ENCODE measurements around the gene TOMM6.
A peak's percentile ranks its signal among the peaks of the same experiment; 100 is the strongest.

TOMM6 gene

DNA sequence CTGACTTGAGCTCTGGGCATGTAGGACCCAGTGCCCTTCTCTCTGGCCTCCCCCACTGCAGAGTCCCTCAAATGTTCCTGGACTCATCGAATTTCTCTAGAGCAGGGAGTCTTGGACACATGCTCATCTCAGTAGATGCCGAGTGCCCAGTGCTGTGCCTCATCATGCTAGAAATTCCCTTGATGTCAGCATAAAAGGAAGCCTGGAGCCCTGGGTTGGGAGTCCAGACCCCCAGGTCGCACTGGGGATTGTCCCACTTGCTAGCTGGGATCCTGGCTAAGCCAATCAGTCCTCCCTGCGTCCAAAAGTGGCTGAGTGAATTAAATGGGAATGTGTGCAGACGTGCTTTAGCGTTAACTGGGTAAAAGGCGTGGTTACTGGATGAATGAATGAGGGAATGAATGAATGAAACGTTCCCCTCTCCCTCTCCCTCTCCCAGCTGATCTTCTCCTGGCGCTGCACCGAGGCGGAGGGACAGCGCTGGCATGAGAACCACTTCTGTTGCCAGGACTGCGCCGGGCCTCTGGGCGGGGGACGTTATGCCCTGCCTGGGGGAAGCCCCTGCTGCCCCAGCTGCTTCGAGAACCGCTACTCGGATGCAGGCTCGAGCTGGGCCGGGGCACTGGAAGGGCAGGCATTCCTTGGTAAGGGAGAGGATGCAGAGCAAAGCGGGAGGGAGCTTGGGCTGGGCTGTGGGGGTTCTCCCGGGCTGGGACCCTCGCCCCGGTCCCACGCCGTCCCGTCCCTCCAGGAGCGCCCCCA is 1.6 kb upstream of the TOMM6 start:
- DNase-seq: no peak

- DNase-seq: peak; percentile 67
Measured at GRCh38 chr6:41786451-41787218, 859 bp upstream of the TOMM6 start.

DNA sequence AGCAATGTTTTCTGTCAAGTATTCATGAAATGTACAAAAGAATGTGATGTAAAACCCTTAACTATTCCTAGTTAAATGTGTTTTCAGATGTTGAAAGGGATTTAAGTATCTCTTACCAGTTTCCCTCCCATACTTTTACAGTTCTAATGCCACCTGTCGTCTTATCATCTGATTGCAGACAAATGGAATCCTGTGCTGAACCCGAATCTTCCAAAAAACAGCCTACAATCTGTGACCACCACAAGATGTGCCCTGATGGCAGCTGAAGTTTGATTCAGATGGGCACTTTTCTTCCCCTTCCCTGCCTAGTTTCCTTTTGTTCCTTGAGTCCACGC is 1.9 kb downstream of the TOMM6 start:
- no peak for DNase-seq

GRCh38 chr6:41790045-41790444 is 2.6 kb downstream of the TOMM6 start:
- peak; percentile 80 for DNase-seq

- no peak for DNase-seq
Measured at GRCh38 chr6:41791305-41791704, 3.8 kb downstream of the TOMM6 start.

GRCh38 chr6:41791984-41792383 is 4.5 kb downstream of the TOMM6 start:
- no peak for DNase-seq

GRCh38 chr6:41796474-41796873 is 9.0 kb downstream of the TOMM6 start:
- DNase-seq: no peak

GRCh38 chr6:41798901-41799558 is 11.5 kb downstream of the TOMM6 start:
- DNase-seq: no peak

GRCh38 chr6:41799559-41799911 is 12.0 kb downstream of the TOMM6 start:
- no peak for DNase-seq

DNA sequence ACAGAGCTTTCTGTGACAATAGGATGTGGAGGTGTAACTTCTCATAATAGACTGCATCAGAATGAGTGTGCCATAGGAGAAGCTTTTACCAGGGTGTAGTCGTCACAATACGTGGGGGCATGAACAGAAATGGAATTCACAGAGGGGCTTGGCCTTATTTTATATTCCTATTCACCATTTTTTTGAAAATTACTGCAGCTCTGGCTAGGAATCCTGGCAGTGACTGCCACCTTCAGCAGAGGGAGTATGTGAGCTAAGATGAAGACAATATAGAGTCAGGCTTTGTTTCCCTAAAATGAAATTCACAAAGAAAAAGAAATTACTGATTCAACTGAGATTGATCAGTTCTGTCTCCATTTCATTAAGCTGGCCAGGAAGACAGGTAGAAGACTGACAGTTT is 13.9 kb downstream of the TOMM6 start:
- peak; percentile 7 for DNase-seq

DNA sequence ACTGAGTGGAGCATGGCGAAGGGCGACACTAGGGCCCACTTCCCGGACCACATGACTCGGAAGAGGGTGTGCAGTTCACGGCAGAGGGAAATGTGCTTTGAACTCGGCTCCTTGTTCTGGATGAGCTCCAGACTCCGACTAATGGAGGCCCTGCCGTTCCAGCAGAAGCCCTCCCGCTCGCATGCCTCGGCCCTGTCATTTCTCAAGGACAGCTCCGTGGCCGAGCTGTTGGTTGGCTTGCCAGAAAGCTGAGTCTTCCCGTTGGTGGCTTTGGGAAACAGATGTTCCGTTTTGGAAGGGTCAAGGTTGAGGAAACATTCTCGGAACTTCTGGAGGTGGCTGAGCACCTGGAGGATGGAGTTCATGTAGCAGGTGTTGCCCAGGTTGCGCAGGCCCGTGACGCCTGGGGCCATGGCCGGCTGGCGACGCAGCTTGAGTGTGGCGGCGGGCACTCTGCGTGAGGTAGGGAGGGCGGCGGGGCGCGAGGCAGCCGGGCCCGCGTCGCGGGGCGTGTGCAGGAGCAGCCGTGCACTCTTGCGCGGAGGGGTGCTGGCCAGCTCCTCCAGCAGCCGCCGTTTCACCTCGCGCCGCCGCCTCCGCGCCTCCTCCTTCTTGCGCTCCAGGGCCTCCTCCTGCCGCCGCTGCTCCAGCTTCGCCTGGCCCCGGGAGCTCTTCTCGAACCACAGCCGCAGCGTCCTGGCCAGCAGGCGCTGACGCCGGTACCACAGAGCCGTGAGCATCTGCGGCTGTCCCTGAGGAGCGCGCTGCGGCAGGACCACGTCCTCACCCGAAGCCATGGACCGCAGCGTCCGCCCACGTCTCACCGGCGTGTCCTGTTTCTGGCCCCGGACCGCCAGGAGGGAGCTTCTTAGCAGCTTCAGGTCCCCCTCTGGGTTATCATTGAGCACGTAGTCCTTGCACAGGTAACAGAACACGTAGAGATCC is 18.6 kb downstream of the TOMM6 start:
- DNase-seq: no peak

DNA sequence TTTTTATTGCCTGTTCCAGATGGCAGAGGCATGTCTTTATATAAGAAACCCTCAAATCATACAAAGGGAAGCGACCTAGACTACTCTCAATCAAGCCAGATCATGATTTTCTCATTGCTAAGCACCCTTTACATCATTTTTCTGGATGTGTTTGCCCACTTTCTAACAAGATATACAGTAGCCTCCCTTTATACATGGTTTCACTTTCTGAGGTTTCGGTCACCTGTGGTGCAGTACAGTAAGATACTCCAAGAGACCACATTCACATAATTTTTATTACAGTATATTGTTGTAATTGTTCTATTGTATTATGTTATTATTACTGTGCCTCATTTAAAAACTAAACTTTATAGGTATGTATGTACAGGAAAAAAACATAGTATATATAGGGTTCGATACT is 23.6 kb downstream of the TOMM6 start:
- no peak for DNase-seq

GRCh38 chr6:41811946-41812345 is 24.5 kb downstream of the TOMM6 start:
- DNase-seq: peak; percentile 71

GRCh38 chr6:41813469-41813868 is 26.0 kb downstream of the TOMM6 start:
- no peak for DNase-seq

GRCh38 chr6:41813956-41814355 is 26.5 kb downstream of the TOMM6 start:
- DNase-seq: no peak

- no peak for DNase-seq
Measured at GRCh38 chr6:41814629-41815028, 27.1 kb downstream of the TOMM6 start.

- DNase-seq: no peak
Measured at GRCh38 chr6:41815587-41815986, 28.1 kb downstream of the TOMM6 start.

- peak; percentile 66 for DNase-seq
Measured at GRCh38 chr6:41818271-41819054, 31.0 kb downstream of the TOMM6 start.

DNA sequence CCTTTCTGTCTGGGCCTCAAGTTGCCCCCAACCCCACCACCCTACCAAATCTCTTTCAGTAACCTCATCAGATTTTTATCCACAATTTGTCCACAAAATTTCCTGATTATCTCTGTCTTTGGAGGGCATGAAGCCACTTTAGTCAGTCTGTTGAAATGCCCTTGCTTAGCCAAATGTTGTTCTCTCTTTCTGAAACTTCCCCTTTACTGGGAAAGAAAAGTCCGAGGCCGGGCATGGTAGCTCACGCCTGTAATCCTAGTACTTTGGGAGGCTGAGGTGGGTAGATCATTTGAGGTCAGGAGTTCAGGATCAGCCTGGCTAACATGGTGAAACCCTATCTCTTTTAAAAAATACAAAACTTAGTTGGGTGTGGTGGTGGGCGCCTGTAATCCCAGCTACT is 33.8 kb downstream of the TOMM6 start:
- peak; percentile 69 for DNase-seq

GRCh38 chr6:41822021-41822420 is 34.5 kb downstream of the TOMM6 start:
- no peak for DNase-seq

- no peak for DNase-seq
Measured at GRCh38 chr6:41823178-41823577, 35.7 kb downstream of the TOMM6 start.
